GM12874 (cell line): ENCODE data around the gene DOK3.

Source experiments
- TF ChIP-seq, protein P1 (sequence below): IDR thresholded peaks from 2 replicates; pipeline ENCODE4 v1.5.1; 2011; ENCODE audit warnings: low read depth, mild to moderate bottlenecking, control low read depth, low read length, moderate library complexity; ENCODE audit not compliant: insufficient read depth

DOK3 gene

GRCh38 chr5:177458912-177459350 is 50.7 kb downstream of the DOK3 start:
- TF ChIP-seq, protein P1, sequence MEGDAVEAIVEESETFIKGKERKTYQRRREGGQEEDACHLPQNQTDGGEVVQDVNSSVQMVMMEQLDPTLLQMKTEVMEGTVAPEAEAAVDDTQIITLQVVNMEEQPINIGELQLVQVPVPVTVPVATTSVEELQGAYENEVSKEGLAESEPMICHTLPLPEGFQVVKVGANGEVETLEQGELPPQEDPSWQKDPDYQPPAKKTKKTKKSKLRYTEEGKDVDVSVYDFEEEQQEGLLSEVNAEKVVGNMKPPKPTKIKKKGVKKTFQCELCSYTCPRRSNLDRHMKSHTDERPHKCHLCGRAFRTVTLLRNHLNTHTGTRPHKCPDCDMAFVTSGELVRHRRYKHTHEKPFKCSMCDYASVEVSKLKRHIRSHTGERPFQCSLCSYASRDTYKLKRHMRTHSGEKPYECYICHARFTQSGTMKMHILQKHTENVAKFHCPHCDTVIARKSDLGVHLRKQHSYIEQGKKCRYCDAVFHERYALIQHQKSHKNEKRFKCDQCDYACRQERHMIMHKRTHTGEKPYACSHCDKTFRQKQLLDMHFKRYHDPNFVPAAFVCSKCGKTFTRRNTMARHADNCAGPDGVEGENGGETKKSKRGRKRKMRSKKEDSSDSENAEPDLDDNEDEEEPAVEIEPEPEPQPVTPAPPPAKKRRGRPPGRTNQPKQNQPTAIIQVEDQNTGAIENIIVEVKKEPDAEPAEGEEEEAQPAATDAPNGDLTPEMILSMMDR: no peak

- TF ChIP-seq, protein P1: no peak
Measured at GRCh38 chr5:177457852-177458681, 51.6 kb downstream of the DOK3 start.

DNA sequence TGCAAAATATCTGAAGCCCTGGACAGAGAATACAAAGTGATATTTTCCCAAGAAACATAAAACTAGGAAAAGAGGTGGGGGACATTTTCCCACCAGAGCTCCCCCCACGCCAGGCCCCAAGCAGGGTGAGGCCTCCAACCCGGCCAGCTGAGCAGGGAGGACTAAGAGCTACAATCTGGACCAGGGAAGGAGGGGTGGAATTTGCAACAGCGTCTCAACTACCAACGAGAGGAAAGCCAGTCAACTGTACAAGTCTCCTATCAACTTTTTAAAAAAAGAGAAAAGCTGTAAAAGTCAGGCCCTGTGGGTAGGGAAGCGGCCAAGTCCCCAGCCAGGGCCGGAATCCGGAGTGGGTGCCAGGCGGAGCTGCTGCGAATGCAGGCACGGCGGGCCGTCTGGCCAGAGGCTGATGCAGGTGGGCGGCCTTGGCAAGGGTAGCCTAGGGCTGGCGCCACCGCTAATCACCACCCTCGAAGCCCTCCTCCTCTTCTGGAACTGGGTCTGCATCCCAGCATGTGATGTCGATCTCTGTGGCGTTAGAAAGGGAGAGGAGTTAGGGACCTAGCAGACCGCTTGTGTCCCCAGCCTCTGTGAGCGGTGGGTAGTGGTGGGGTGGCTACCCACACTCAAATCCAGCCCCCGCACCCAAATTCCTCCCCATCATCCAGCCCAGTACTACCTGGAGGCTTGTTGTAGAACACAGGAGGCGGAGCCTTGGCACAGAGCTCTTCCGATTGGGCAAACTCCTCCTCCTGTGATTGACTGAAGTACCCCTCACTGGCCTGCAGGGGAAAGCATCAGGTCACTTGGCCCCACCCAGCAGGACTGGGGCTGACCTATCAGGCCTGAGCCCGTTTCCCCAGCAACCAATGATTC is 52.4 kb downstream of the DOK3 start:
- TF ChIP-seq, protein P1: peak; percentile 65; the same call in 1 of the 2 replicates

DNA sequence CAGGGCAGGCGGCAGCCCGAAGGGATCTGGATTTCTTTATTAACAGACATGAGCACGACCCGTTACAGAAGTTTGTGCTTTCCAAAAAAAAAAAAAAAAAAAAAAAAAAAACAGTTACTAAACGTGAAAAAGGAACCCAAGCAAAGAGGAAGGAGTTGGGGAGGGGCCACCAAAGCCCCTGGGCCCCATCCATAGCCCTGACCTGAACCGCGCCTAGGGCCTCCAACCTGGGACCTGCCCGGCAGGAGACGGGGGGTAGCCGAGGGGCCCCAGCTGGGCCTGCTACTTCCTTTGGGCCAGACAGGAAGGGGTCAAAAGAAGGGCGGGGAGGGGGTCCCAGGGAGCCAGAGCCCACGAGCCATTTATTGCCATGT is 53.0 kb downstream of the DOK3 start:
- TF ChIP-seq, protein P1: no peak

DNA sequence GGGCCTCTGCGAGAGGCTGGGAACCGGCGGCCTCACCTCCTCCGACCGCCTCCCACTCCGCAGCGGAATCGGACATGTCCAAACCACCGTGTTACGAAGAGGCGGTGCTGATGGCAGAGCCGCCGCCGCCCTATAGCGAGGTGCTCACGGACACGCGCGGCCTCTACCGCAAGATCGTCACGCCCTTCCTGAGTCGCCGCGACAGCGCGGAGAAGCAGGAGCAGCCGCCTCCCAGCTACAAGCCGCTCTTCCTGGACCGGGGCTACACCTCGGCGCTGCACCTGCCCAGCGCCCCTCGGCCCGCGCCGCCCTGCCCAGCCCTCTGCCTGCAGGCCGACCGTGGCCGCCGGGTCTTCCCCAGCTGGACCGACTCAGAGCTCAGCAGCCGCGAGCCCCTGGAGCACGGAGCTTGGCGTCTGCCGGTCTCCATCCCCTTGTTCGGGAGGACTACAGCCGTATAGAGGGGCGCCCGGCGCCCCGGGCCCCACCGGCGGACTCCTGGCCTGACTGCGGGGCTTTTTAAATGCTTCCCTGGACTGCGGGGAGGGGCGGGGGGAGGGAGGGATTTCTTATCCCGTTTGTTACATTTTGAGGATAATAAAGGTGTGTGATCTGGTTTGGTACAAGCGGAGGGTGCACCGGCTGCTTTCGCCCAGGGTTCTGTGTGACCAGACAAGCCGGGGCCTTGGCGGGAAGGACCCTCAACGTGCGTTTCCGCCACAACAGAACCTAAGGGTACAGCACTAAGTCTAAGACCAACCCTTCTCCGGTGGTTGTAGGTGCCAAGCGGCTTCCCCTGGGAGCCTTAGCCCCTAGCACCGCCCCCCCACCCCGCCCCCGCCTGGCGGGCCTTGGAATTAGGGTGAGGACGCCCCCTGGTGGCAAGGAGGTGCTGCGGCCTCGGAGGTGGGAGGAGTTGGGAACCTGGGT is 53.7 kb downstream of the DOK3 start:
- TF ChIP-seq, protein P1: peak; percentile 94

GRCh38 chr5:177455036-177455660 is 54.5 kb downstream of the DOK3 start:
- TF ChIP-seq, protein P1: peak; percentile 88
